GM06990 (cell line): ENCODE measurements around the gene ALG11.
"Not testable (repeated sequence)": the region's sequence is repeated elsewhere in the genome, so short reads cannot be mapped to it uniquely, and the experiment has no call there.

Experiments
- DNase-seq: peaks from one replicate; pipeline ENCODE4 v3.0.0-alpha.2; 2011; ENCODE audit not compliant: insufficient read length; ENCODE audit errors: extremely low read depth
- H3K27me3 ChIP-seq: replicated peaks from 2 replicates; pipeline ENCODE4 v1.6.0; 2011; ENCODE audit warnings: low read length; ENCODE audit not compliant: control insufficient read depth, insufficient read depth
- H3K36me3 ChIP-seq: 2 replicates; pipeline ENCODE4 v1.5.1; 2011; ENCODE audit warnings: low read length; ENCODE audit not compliant: control insufficient read depth, insufficient read depth
- H3K4me3 ChIP-seq: replicated peaks from 2 replicates; pipeline ENCODE4 v1.5.1; 2011; ENCODE audit warnings: low read depth, mild to moderate bottlenecking, control low read depth, low read length
- CTCF ChIP-seq: IDR thresholded peaks from 2 replicates; pipeline ENCODE4 v1.5.1; 2011; ENCODE audit warnings: low read length, control low read depth, mild to moderate bottlenecking, inconsistent platforms; ENCODE audit not compliant: insufficient read depth, poor library complexity, severe bottlenecking

Gene ALG11

GRCh38 chr13:52024481-52024880, 12.3 kb downstream of the ALG11 start, which contains the start of gene UTP14C:
UTP14C (plus strand) TSS chr13:52024691; CDS start chr13:52028805, 4,114 bp downstream.
- no peaks in the 10 kb centered on the region for H3K27me3 ChIP-seq
- no peak within 1 kb of the TSS for H3K4me3 ChIP-seq
- no peak for TF ChIP-seq CTCF
- H3K36me3 ChIP-seq: peaks cover 19% of the 10 kb centered on the region
- no peak for DNase-seq

GRCh38 chr13:52025475-52026245, 13.5 kb downstream of the ALG11 start:
- Histone ChIP-seq H3K36me3 (peaks cover 19% of the 10 kb centered on the region), H3K4me3 (no peak overlapping the region), H3K27me3 (no peaks in the 10 kb centered on the region)
- no peak for DNase-seq
- TF ChIP-seq CTCF: no peak

- no peak overlapping the region for H3K4me3 ChIP-seq
- TF ChIP-seq CTCF: no peak
- H3K36me3 ChIP-seq: peaks cover 18% of the 10 kb centered on the region
- H3K27me3 ChIP-seq: no peaks in the 10 kb centered on the region
- no peak for DNase-seq
These were observed 14.0 kb downstream of the ALG11 start for GRCh38 chr13:52026246-52026626.

GRCh38 chr13:52027832-52028231, 15.6 kb downstream of the ALG11 start:
- H3K4me3 ChIP-seq: no peak overlapping the region
- H3K36me3 ChIP-seq: peaks cover 16% of the 10 kb centered on the region
- TF ChIP-seq CTCF: no peak
- no peak for DNase-seq
- H3K27me3 ChIP-seq: no peaks in the 10 kb centered on the region

GRCh38 chr13:52029569-52029968, 17.4 kb downstream of the ALG11 start:
- H3K4me3 ChIP-seq: no peak overlapping the region
- no peak for TF ChIP-seq CTCF
- H3K27me3 ChIP-seq: no peaks in the 10 kb centered on the region
- H3K36me3 ChIP-seq: peaks cover 11% of the 10 kb centered on the region
- DNase-seq: no peak

GRCh38 chr13:52030401-52030800, 18.2 kb downstream of the ALG11 start:
- not testable (repeated sequence) for H3K27me3 ChIP-seq, DNase-seq, H3K4me3 ChIP-seq, H3K36me3 ChIP-seq
